Measurements from ENCODE around the gene CRY2.
"Not testable (repeated sequence)": the region's sequence is repeated elsewhere in the genome, so short reads cannot be mapped to it uniquely, and the experiment has no call there.

CRY2 gene

DNA sequence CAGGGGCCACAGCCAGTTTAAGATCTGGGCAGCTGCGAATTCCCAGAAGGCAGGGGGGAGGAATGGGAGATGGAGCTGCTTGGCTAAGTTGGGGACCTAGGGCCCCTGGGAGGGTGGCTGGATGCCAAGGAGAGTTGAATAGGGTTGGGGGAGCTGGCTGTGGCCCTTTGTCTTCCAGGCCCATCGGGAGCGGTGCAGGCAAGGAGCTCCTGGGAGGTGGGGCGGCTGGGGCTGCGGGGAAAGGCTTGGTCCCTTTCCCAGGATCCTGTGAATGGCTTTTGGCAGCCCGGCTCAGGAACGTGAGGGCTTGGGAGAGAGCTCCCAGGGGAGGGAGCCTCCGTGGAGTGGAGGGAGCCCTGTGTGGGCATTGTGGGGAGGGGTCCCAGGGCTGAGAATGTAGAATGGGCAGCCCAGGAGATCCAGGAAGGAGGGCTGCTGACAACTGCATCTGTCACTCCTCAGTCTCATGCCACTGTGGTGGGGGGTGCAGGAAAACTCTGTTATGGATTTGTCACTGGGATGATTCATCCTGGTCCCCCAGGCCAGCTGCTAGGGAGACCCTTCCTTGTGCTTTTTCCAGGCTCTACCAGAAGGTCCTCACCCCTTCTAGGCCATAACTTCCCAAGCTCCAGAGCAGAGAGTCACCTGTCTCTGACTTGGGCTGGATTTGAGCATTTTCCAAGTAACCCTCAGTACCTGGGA lies 53.8 kb downstream of the CRY2 start:
- no peak for DNase-seq

GRCh38 chr11:45901626-45902025 lies 54.4 kb downstream of the CRY2 start:
- no peak for DNase-seq

DNA sequence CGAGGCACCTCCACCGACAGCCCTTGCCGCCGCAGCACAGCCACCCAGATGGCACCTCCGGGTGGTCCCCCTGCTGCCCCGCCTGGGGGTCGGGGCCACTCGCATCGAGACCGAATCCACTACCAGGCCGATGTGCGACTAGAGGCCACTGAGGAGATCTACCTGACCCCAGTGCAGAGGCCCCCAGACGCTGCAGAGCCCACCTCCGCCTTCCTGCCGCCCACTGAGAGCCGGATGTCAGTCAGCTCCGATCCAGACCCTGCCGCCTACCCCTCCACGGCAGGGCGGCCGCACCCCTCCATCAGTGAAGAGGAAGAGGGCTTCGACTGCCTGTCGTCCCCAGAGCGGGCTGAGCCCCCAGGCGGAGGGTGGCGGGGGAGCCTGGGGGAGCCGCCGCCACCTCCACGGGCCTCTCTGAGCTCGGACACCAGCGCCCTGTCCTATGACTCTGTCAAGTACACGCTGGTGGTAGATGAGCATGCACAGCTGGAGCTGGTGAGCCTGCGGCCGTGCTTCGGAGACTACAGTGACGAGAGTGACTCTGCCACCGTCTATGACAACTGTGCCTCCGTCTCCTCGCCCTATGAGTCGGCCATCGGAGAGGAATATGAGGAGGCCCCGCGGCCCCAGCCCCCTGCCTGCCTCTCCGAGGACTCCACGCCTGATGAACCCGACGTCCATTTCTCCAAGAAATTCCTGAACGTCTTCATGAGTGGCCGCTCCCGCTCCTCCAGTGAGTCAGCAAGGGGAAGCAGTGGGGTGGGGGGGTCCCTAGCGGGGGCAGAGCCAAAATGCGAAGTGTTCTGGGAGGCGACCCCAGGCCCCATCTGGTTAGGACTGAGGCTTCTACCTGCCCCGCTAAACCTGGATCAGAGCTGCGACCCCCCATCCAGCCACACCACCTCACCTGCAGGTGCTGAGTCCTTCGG lies 55.4 kb downstream of the CRY2 start:
- DNase-seq, result no peak

- DNase-seq, result no peak
Measured at GRCh38 chr11:45904309-45904915, 57.1 kb downstream of the CRY2 start.

- no peak for DNase-seq
Measured at GRCh38 chr11:45905095-45905494, 57.8 kb downstream of the CRY2 start.

DNA sequence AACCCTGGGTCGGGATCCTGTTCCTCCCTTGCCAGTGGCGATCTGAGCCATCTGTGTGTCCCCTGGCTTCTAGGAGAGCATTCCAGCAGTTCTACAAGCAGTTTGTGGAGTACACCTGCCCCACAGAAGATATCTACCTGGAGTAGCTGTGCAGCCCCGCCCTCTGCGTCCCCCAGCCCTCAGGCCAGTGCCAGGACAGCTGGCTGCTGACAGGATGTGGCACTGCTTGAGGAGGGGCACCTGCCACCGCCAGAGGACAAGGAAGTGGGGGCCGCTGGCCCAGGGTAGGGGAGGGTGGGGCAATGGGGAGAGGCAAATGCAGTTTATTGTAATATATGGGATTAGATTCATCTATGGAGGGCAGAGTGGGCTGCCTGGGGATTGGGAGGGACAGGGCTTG lies 58.3 kb downstream of the CRY2 start:
- not testable (repeated sequence) for DNase-seq

GRCh38 chr11:45906096-45906682 lies 58.9 kb downstream of the CRY2 start:
- DNase-seq, result no peak

GRCh38 chr11:45906965-45907611 lies 59.8 kb downstream of the CRY2 start, which contains the start of gene FREY1:
Gene FREY1 (minus strand): TSS chr11:45907271. CDS start chr11:45907245, 26 bp downstream.
- no peak for DNase-seq

DNA sequence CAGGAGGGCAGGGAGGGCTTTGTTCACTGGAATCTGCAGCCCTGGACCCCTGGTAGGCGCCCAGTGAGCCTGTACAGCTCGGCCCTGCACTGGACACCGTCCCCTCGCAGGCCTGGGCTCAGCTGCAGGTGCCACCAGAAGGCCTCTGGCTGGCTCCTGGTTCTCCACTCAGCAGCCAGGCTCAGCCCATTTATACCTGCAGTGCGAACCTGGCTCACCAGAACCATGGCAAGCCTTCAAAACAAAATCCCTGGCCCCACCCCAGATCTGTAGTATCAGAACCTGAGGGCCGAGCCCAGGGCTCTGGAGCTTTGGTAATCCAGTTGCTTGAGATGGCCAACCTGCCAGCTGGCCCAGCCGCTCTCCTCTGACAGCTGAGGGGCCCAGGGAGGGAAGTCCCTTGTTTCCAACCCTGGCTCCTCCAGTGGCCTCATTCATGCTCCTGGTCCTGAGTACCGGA lies 60.7 kb downstream of the CRY2 start:
- DNase-seq, result no peak

GRCh38 chr11:45909594-45910475 lies 62.6 kb downstream of the CRY2 start:
- no peak for DNase-seq

- DNase-seq, result no peak
Measured at GRCh38 chr11:45910623-45911022, 63.3 kb downstream of the CRY2 start.

DNA sequence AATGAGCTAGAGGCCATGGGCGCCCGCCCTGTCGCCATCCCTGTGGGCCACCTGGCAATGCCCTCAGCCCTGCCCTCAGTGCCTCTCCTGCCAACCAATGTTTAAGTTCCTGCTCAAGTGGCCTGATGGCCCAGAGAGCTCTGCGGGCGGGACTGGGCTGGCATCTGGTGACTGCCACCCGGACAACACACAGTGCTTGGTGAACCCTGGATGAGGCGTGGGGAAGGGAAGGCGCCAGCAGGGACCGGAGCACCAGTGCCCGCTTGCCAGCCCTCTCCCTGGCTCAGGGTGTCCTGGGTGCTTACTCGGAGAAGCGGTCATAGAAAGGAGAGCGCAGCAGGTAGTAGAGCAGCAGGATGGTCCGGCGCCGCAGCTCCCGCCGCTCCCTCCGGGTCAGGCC lies 66.2 kb downstream of the CRY2 start:
- DNase-seq, result no peak

- no peak for DNase-seq
Measured at GRCh38 chr11:45913942-45914635, 66.8 kb downstream of the CRY2 start.

- DNase-seq, result no peak
Measured at GRCh38 chr11:45915446-45915845, 68.2 kb downstream of the CRY2 start.

- no peak for DNase-seq
Measured at GRCh38 chr11:45917286-45917622, 70.0 kb downstream of the CRY2 start.

DNA sequence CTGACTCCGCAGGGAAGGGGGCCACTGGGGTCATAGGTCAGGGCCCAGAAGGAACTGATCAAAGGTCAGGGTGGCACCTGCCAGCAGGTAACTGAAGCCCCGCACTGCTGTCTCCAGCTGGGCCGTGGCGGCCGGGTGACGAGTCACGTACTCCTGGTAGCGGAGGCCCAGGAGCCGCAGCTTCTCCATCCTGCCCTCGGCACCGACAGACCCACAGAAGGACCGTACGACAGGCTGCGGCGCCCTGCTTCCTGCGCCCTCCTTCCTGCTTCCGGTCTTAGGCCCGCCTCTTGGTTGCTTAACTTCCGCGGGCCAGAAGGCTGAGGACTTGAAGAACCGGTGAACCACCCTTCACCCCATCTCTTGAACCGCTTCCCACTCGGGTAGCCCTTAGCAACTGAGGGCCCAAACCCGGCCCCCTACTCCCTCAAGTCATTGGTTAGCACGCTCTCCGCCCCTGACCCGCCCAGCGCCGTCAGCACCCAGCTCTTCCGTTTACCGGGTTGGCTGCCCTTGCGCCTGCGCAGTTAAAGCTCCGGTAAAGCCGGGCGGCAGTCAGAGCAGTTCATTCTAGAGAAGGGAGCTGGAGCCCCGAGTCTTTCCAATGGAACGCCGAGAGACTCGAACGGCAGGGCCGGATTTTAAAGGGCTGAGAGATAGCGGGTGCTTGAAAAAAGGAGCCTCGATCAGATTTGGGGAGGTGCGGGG lies 70.5 kb downstream of the CRY2 start, which contains the start of gene PEX16:
TSS of gene PEX16 (minus strand) at position 255 of the 708 bp plus-strand sequence. CDS start at position 189, 66 bp downstream.
- peak; percentile 92 for DNase-seq

DNA sequence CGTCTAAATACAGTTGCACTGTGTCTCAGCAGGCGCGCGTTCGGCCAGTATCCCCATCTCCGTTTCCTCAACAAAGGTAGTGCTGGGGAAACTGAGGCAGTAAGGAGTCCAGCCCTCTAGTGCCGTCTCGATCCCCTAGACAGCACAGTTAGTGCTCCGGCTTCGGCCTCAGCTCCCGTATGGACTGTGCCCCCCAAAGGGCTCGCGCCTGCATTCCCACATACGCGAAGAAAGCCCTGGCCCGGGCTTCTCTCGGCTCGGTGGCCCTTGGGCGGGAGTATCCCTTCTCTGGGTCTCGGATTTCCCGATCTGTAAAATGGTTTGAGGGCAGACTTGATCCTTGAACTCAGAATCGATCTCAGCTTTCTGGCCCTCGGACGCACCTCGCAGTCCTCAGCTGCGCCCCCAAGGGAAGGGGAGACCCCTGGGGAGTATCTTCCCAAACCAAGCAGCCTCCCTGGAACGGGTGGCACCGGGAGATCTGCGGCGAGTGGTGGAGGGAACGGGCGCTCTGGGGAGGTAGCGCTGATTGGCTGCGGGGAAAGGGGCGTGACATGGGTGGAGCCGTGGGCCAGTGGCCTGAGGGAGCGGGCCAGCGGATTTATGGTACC lies 71.2 kb downstream of the CRY2 start:
- peak; percentile 49 for DNase-seq

- DNase-seq, result no peak
Measured at GRCh38 chr11:45918962-45919675, 71.8 kb downstream of the CRY2 start.
